ENCODE data around the gene METTL1. TPM values are rescaled to one million over a fixed set of nuclear protein-coding genes. Genes with fewer than 3 reads are reported as not detected.

Gene METTL1
- total and polyA plus RNA-seq, 9 of the 15 experiments (the other 6 are each of a cell fraction or from before 2014, with no cell fraction given), result 12.6 to 65.9 (median 39.2) TPM

DNA sequence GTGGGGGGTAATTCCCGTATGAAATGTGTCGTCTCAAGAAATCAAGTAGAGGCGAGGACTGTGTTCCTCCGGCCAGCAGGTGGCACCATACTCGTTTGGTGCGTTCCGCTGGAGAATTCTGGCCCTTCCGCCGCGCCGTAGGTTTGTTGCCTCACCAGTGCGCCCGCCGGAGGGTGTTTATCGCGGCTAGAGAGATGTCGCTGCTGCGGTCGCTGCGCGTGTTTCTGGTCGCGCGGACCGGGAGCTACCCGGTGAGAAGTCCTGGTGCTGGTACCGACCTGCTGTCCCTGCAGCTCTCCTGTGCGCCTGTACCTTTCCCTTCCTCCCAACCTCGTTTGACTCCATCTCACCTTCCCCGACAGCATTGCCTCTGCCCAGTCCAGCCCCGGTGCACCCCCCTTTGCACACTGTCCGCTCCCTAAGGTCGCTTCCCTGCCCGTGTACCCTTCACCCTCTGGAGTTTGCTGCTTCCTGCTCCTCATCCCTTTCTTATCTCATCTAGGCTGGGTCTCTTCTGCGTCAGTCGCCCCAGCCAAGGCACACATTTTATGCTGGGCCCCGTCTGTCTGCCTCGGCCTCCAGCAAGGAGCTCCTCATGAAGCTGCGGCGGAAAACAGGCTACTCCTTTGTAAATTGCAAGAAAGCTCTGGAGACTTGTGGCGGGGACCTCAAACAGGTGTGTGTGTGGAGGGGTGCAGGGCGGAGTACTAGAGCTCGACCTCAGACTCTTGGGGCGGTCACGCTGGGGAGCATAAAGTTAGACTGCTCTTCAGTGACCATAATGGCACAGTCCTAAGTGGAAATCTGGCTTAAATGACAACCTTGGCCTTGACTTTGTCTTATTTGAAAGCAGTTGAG, 10.9 kb upstream of the METTL1 start, which contains the start of gene TSFM (continued):
- TF ChIP-seq, protein P1, sequence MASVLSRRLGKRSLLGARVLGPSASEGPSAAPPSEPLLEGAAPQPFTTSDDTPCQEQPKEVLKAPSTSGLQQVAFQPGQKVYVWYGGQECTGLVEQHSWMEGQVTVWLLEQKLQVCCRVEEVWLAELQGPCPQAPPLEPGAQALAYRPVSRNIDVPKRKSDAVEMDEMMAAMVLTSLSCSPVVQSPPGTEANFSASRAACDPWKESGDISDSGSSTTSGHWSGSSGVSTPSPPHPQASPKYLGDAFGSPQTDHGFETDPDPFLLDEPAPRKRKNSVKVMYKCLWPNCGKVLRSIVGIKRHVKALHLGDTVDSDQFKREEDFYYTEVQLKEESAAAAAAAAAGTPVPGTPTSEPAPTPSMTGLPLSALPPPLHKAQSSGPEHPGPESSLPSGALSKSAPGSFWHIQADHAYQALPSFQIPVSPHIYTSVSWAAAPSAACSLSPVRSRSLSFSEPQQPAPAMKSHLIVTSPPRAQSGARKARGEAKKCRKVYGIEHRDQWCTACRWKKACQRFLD (CRISPR knock-in tag; IDR thresholded peaks at IDR 0.05), result no peak
- TF ChIP-seq BRD4 (IDR thresholded peaks at IDR 0.05) (peak; percentile 47; the same call in 1 of the 2 replicates), ZNF146 (CRISPR knock-in tag; IDR thresholded peaks at IDR 0.05; ENCODE audit: unreplicated experiment) (peak; percentile 9), DPF2 (IDR thresholded peaks at IDR 0.05) (peak; percentile 28; the same call in 1 of the 2 replicates), ZNF778 (CRISPR knock-in tag; IDR thresholded peaks at IDR 0.05) (no peak), ETV5 (CRISPR knock-in tag; IDR thresholded peaks at IDR 0.05; ENCODE audit: low read depth) (peak; percentile 75), BACH1 (tag; IDR thresholded peaks at IDR 0.05) (no peak), ZKSCAN1 (IDR thresholded peaks at IDR 0.05; ENCODE audit: low read depth, low read length) (peak; percentile 39; the same call in 1 of the 2 replicates), SMAD3 (CRISPR knock-in tag; conservative IDR thresholded peaks at IDR 0.05) (no peak), GATAD2A (IDR thresholded peaks at IDR 0.05) (no peak; the same call in 1 of the 2 replicates), RBM15 (IDR thresholded peaks at IDR 0.05; ENCODE audit: insufficient read depth, low read length) (no peak), BCOR (IDR thresholded peaks at IDR 0.05) (peak; percentile 61), NFE2L1 (tag; IDR thresholded peaks at IDR 0.05; ENCODE audit: borderline replicate concordance, low read depth) (no peak), ZNF764 (CRISPR knock-in tag; IDR thresholded peaks at IDR 0.05; ENCODE audit: low read depth) (no peak), RBM25 (IDR thresholded peaks at IDR 0.05; ENCODE audit: low read depth, low read length, severe bottlenecking) (no peak), BDP1 (IDR thresholded peaks at IDR 0.05; ENCODE audit: insufficient read depth, insufficient read length) (no peak), ZNF143 (CRISPR knock-in tag; IDR thresholded peaks at IDR 0.05) (no peak)
- TF ChIP-seq, protein P2, sequence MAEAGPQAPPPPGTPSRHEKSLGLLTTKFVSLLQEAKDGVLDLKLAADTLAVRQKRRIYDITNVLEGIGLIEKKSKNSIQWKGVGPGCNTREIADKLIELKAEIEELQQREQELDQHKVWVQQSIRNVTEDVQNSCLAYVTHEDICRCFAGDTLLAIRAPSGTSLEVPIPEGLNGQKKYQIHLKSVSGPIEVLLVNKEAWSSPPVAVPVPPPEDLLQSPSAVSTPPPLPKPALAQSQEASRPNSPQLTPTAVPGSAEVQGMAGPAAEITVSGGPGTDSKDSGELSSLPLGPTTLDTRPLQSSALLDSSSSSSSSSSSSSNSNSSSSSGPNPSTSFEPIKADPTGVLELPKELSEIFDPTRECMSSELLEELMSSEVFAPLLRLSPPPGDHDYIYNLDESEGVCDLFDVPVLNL (CRISPR knock-in tag; IDR thresholded peaks at IDR 0.05; ENCODE audit: low read depth), result peak; percentile 29; the same call in 1 of the 2 replicates
- TF ChIP-seq, protein P3, sequence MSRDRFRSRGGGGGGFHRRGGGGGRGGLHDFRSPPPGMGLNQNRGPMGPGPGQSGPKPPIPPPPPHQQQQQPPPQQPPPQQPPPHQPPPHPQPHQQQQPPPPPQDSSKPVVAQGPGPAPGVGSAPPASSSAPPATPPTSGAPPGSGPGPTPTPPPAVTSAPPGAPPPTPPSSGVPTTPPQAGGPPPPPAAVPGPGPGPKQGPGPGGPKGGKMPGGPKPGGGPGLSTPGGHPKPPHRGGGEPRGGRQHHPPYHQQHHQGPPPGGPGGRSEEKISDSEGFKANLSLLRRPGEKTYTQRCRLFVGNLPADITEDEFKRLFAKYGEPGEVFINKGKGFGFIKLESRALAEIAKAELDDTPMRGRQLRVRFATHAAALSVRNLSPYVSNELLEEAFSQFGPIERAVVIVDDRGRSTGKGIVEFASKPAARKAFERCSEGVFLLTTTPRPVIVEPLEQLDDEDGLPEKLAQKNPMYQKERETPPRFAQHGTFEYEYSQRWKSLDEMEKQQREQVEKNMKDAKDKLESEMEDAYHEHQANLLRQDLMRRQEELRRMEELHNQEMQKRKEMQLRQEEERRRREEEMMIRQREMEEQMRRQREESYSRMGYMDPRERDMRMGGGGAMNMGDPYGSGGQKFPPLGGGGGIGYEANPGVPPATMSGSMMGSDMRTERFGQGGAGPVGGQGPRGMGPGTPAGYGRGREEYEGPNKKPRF (IDR thresholded peaks at IDR 0.05; ENCODE audit: low read depth, low read length), result no peak
- TF ChIP-seq, protein P4, sequence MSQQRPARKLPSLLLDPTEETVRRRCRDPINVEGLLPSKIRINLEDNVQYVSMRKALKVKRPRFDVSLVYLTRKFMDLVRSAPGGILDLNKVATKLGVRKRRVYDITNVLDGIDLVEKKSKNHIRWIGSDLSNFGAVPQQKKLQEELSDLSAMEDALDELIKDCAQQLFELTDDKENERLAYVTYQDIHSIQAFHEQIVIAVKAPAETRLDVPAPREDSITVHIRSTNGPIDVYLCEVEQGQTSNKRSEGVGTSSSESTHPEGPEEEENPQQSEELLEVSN (IDR thresholded peaks at IDR 0.05; ENCODE audit: borderline replicate concordance in 1 of 2, extremely low read depth in 1 of 2, insufficient read depth in 1 of 2, insufficient read length in 1 of 2, low read depth in 1 of 2, low read length in 1 of 2, poor library complexity in 1 of 2, severe bottlenecking in 1 of 2), result peak; percentile 42 to 61
- TF ChIP-seq, protein P5, sequence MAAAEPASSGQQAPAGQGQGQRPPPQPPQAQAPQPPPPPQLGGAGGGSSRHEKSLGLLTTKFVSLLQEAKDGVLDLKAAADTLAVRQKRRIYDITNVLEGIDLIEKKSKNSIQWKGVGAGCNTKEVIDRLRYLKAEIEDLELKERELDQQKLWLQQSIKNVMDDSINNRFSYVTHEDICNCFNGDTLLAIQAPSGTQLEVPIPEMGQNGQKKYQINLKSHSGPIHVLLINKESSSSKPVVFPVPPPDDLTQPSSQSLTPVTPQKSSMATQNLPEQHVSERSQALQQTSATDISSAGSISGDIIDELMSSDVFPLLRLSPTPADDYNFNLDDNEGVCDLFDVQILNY (CRISPR knock-in tag; IDR thresholded peaks at IDR 0.05), result peak; percentile 84

Data from K562 (cell line).